GM20000 (cell line): ENCODE measurements around the gene PMAIP1.

ENCODE experiments used
- DNase-seq: peaks from one replicate; pipeline ENCODE4 v3.0.0; 2012; ENCODE audit warnings: low spot score
- CTCF ChIP-seq: IDR thresholded peaks from 2 replicates; pipeline ENCODE4 v1.5.1; 2012; ENCODE audit warnings: mild to moderate bottlenecking, control low read depth; ENCODE audit errors: extremely low read depth, missing control alignments

PMAIP1 gene

DNA sequence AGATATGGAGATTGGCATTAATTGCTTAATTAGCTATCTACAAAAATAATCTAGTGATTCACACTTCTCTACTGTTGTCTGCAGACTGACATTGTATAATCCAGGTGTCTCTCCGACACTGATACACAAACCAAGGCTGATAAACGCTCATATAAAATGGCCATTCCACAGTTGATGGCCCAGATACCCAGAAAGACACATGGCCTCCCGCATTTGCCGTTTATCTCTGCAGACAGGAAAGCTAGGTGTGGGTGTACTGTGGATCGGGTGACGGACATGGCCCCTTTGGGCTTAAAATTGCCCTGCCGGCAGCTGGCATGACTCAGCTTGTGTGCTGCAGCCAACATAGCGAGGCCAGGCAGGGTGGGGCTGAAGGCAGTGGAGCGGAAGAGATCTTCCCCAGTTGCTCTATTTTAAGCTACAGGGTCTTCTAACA, 18.5 kb downstream of the PMAIP1 start:
- DNase-seq, result no peak
- TF ChIP-seq CTCF, result no peak

- no peak for TF ChIP-seq CTCF
Observed at GRCh38 chr18:59918997-59919396, 19.2 kb downstream of the PMAIP1 start.

GRCh38 chr18:59921384-59921891, 21.6 kb downstream of the PMAIP1 start:
- DNase-seq, result no peak
- no peak for TF ChIP-seq CTCF

More at GRCh38 chr18:59918997-59919396, 19.2 kb downstream of the PMAIP1 start:
- DNase-seq, result no peak

GRCh38 chr18:59923539-59924196, 23.9 kb downstream of the PMAIP1 start:
- no peak for TF ChIP-seq CTCF

DNA sequence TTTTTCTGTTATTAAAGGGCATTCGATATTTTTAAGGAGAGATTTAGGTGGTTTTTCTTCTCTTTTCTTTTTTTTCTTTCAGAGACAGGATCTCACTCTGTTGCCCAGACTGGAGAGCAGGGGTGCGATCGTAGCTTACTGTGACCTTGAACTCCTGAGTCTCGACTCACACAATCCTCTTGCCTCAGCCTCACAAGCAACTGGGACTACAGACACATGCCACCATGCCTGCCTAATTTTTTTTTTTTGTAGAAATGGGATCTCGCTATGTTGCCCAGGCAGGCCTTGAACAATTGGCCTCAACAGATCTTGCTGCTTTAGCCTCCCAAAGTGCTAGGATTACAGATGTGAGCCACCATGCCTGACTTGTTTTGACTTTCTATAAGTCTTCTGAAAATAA, 26.3 kb downstream of the PMAIP1 start:
- no peak for TF ChIP-seq CTCF
- DNase-seq, result no peak

More at GRCh38 chr18:59923539-59924196, 23.9 kb downstream of the PMAIP1 start:
- DNase-seq, result no peak

- no peak for TF ChIP-seq CTCF
- DNase-seq, result peak; percentile 58
Observed at GRCh38 chr18:59927246-59927825, 27.5 kb downstream of the PMAIP1 start.

DNA sequence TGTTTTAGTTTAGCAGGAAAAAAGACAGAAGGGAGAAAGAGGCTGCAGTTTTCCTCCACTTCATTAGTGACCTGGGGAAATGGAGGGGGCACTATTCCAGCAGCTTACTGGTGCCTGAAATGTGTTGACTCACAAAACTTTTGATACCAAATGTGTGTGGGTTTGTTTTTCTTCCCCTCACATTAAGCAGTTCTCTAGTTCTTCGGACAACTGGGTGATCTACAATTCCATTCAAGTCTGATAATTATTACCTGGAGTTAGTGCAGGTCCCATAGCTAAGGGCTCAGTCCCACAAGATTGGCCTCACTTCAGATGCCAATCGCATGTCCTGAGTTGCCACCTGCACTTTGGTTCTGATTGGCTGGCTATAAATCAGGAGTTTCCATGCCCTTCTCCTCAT, 28.4 kb downstream of the PMAIP1 start:
- TF ChIP-seq CTCF, result no peak
- no peak for DNase-seq
